Cardiac septum (tissue), 1 donor: ENCODE results near the gene LGMN. TPM values are rescaled to one million over a fixed set of nuclear protein-coding genes. Genes with fewer than 3 reads are reported as not detected.
"Not testable (repeated sequence)": the region's sequence is repeated elsewhere in the genome, so short reads cannot be mapped to it uniquely, and the experiment has no call there.

ENCODE experiments used
- DNase-seq: peaks from one replicate; pipeline ENCODE4 v3.0.0-alpha.2; 2020; ENCODE audit warnings: low spot score
- intact Hi-C: fragments of 100-400 bp; cut with DNase I; formaldehyde crosslinking; loops from one replicate; pipeline ENCODE4 v1.14.0; 2022
- total RNA-seq: library from RNA; stranded (reverse); fragmentation: NEBNext Ultra II Directional; extraction: Animal tissue kit (Norgen Biotek cat#: 25700); gene quantifications from one replicate; pipeline ENCODE4 v1.2.1, GENCODE V29; 2021
- donor health status: DM: no; HTN: no; CAD: no.

Gene LGMN
- total RNA-seq, 1 donor from 2014 or later: 81.8 TPM

DNA sequence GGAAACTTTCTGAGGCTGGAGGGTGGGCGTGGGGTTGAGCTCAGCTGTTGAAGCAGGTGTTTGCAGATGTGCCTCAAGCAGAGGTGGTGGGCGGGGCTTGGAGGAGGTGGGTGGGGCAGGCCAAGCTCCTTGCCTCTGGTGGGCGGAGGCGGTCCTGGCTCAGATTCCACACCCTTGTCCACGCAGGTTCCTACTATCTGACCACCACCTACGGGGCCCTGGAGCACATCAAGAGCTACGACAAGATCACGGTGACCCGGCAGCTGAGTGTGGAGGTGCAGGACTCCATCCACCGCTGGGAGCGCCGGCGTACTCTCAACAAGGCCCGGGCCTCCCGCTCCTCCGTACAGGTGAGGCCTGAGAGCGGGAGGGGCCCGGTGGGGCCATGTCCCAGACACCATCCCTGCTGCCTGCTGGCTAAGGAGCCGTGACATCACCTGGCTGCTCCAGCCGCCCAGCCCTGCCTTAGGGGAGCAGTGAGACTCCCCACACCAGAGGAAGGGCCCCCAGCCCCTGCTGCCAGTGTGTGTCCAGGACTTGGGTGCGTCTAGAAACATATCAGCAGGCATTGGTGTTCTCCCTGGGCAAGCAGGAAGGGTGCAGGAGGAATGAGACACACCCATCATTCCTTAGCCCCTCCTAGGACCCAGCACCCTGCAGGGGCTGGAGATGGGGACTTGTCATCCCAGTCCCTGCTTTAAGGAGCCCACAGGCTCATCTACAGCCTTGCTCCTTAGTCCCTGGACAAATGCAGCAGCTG is 63.4 kb downstream of the LGMN start:
- no peak for DNase-seq
- intact Hi-C loops: loop anchor here (5.0 to 10.0 kb wide), 3 partner anchors 230 to 563 kb away; partner anchors contain the start of genes CPSF2 and NDUFB1

DNA sequence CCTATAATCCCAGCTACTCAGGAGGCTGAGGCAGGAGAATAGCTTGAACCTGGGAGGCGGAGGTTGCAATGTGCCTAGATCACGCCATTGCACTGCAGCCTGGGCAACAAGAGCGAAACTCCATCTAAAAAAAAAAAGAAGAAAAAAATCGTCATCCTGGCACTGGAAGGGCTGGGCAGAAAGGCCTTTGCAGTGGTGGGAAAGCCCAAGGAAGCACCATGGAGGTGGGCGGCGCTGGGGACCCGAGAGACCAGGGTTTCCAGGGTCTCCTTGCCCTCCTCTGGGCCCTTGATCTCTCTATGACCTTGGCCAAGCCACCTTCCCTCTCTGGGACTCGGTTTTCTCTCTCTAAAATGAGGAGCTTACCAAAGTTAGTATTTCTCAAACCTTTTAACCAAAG is 65.4 kb downstream of the LGMN start:
- DNase-seq: no peak
- intact Hi-C loops: loop anchor here (5.0 to 10.0 kb wide), 3 partner anchors 228 to 561 kb away; partner anchors contain the start of genes CPSF2 and NDUFB1

DNA sequence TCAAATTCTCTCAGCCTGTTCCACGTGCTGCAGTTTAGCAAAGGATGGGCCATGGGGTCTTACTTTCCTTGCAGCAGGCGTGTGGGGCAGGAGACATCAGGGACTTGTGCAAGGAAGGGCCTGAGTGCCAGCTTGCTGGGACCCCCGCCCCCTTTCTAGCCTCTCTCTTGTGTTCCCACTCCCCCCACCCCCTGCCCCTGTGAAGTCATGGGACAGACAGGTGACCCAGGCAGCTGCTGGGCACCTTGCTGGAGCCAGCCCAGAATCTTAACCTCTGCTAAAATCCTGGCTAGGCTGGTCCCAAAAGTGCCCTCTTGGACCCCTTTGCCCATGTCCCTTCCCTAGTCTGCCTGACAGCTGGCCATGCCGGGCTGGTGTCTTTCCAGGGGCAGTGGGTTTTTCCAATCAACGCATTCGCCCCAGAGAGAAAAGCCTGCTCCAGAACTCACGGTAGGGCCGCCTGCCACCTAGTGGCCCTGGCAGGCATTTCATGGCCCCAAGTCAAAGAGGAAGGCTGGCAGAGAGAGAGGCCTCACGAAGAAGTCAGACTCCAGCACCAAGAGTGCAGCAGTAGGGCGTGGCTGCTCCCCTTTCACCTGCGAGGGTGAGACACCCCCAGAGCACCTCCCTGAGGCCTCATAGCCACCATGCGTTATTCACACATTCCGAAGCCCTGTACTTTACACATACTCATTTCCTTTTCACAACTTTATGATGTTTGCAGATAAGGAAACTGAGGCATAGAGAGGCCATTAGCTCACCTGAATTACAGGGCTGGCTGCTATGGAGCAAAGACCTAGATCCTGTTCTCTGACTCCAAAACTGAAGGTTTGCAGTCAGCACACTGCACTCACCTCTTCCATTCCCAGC is 67.4 kb downstream of the LGMN start:
- intact Hi-C loops: loop anchor here (5.0 to 10.0 kb wide), 3 partner anchors 226 to 559 kb away; partner anchors contain the start of genes CPSF2 and NDUFB1

DNA sequence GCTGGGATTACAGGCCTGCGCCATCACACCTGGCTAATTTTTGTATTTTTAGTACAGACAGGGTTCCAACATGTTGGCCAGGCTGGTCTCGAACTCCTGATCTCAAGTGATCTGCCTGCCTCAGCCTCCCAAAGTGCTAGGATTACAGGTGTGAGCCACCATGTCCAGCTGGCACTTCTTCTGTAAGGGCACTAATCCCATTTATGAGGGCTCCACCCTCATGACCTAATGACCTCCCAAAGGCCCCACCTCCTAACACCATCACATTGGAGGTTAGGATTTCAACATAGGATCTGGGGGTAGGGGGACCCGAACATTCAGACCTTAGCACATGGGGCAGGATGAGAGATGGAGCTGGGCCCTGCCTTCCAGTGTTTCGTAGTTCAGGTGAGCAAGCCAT is 68.1 kb downstream of the LGMN start:
- intact Hi-C loops: loop anchor here (5.0 to 10.0 kb wide), 3 partner anchors 226 to 558 kb away; partner anchors contain the start of genes CPSF2 and NDUFB1
- not testable (repeated sequence) for DNase-seq

More for the DNA sequence above, 67.4 kb downstream of the LGMN start:
- DNase-seq: peak; percentile 90

DNA sequence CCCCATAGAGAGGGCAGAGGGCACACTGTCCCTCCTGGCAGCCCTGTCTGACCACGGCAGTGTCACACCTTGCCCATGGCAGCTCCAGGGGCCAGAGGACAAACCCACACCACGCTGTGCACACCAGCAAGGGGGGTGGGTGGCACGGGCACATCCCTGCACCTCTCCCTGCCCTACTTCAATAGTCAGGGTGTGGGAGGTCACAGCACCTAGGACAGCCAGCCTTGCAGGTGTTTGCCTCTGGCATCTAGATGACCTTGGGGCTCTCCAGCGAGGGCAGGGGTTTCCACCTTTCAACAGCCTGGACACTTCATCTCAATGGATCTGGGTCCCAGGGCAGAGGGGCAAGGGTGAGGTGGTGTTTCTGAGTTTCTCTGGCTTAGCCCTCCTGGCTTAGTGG is 69.2 kb downstream of the LGMN start:
- no peak for DNase-seq
- intact Hi-C loops: no loop called here

DNA sequence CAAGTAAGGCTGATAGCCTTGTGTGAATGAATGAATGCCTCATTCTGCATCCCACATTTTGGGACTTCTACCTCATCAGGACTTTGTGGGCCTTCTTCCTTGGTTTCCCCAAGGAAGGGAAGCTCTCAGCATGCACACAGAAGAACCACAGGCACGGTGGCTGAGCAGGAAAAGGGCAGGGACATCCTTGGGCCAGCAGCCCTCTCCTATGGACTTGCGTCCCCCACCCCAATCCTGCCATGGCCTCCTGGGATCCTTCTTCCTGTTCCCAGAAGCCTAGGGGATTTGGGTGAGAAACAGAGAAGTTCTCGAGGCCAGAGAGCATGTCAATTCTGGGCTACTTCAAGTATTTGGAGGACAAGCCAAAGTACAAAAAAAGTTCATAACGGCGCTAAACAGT is 69.7 kb downstream of the LGMN start:
- no peak for DNase-seq
- intact Hi-C loops: no loop called here

DNA sequence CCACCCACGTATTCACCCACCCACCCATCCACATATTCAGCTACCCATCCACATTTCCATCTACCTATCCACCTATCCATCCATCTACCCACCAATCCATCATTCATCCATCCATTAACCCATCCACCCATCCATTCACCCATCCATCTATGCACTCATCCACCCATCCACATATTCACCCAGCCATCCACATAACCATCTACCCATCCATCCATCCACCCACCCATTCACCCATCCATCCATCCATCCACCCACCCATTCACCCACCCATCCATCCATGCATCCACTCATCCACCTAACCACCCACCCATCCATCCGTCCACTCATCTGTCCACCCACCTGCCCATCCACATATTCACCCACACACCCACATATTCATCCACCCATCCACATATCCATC is 70.5 kb downstream of the LGMN start:
- peak; percentile 41 for DNase-seq
- intact Hi-C loops: no loop called here

DNA sequence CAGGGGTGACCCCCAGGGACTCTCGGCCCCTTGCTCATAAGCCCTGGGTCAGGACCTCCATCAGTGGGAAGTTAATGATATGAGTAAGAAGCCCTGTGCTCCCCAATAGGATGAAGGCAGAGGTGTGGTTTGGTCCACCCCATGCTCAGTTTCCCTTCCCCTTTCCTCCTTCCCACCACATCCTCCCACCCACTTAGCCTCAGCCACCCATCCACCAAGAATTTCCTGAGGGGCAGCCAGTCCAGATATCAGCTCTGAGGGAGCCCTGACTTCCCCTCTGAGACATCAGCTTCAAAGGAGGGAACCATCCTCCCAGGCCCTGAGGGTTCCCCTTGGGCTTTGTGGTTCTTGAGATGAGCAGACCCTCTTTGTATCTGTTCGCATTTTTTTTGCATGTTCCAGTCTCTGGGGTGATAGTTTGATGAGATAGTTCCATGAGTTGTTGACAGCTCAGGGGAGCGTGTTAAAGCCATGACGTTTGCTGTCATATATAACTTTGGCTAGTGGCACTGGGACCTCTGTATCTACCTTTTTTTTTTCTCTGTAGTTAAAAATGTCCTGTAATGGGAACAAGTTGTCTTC is 71.2 kb downstream of the LGMN start:
- intact Hi-C loops: no loop called here

DNA sequence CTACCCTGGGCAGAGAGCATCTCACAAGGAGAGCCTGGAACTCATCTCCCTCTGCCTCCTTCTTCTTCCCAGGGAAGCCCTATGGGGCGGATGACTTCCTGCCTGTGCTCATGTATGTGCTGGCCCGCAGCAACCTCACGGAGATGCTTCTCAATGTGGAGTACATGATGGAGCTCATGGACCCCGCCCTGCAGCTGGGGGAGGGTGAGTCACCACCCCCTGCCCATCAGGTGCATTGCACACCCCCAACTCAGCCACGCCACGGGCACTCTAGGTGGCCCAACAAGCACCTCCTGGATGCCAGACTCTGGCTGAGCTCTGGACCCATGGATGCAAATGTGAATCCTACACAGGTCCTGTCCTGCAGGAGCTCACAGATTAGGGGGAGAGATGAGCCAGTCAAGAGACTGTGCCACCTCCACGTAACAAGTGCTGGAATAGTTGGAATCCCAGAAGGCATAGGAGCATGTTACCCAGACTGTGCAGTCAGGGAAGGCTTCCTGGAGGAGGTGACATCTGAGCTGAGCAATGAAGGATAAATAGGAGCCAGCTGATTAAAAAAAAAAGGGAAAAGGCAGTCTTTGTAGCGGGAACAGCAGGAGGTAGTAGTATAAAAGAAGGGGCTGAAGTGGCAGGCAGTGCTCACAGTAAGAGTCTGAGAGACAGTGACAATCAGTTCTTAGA is 71.9 kb downstream of the LGMN start:
- DNase-seq: peak; percentile 55
- intact Hi-C loops: no loop called here

More for the DNA sequence above, 71.2 kb downstream of the LGMN start:
- no peak for DNase-seq

DNA sequence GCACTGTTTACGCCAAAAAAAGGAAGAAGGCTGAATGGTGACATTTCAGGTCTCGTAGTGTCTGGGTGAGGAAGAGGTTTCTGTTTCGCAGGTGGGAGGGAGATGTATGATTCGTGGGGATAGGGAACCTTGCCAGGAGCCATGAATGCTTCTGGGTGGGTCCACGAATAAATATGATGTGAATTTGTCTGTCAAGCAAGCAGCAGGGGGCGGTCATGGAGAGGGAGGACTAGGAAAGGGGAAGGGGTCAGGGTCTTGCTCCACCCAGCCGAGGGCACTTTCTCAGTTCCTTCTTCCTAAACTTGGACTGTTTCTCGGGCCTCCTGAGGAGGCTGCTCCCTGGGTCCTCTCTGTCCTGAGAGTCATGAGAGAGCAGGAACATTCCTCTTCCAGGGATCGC is 72.5 kb downstream of the LGMN start:
- DNase-seq: peak; percentile 73
- intact Hi-C loops: no loop called here

DNA sequence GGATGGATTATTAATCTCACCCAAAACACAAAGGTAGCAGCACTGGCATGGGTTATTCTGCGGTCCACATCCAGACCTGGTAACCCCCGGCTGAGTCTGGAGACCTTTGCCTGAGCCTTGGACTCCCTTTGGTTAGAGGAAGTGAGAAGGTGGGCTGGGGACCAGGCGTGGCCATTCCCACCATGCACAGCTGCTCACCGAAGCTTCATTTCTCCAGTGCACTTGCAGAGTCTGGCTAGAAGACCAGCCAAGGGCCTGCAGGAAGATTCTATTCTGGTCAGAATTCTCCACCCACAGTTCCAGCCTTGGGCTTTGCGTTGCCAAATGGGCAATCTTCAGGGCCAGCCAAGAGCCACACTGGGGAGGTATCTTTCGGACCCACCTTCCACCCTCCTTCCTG is 73.0 kb downstream of the LGMN start:
- peak; percentile 10 for DNase-seq
- intact Hi-C loops: no loop called here

DNA sequence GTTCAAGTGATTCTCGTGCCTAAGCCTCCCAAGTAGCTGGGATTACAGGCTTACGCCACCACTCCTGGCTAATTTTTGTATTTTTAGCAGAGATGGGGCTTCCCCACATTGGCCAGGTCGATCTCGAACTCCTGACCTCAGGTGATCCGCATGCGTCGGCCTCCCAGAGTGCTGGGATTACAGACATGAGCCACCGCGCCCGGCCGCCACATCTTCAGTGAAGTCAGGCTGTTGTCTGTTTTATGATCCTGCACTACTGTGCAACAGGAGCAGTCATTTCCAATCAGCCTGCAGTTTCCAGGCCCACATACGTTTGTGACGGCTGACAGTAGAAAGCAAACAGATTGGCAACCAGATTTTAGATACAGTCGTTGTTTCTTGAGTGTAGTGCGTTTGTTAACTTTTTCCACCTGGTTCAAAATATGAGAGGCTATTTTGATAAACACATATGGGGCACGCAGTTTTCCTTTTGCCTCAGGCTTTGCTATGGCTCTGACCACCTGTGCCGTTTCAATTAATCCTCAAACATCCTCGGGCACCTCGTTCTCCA is 74.8 kb downstream of the LGMN start:
- no peak for DNase-seq
- intact Hi-C loops: no loop called here

DNA sequence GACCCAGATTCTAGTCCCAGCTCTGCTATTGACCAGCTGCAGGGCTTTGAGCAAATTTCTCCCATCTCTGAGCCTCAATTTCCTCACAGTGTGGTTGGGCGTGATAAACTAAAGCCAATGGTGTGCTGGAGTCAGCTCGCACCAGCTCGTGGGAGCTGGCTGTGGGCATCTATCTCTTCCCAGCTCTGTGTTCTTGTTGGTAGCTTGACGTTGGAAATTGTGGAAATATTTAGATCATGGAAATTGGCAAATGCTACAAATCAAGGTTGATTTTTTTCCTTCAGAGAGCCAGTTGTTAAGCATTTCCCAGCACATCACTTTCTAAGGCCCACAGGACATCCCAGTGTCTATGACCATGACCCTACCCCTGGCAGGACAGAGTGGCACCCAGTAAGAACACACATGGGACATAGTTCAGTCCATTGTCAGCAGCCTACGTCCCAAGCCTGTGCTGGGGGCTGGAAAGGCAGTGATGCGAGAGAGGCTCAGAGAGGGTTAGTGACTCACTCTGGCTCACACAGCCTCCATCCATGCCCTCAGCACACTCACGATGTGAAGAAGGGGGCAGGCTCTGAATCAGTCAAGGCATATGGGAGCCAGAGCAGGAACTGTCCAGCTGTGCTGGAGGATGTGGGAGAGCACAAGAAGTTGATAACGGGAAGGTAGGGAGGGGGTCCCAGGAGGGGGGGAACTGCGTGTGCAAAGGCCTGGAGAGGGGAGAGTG is 77.6 kb downstream of the LGMN start:
- intact Hi-C loops: no loop called here
- no peak for DNase-seq

DNA sequence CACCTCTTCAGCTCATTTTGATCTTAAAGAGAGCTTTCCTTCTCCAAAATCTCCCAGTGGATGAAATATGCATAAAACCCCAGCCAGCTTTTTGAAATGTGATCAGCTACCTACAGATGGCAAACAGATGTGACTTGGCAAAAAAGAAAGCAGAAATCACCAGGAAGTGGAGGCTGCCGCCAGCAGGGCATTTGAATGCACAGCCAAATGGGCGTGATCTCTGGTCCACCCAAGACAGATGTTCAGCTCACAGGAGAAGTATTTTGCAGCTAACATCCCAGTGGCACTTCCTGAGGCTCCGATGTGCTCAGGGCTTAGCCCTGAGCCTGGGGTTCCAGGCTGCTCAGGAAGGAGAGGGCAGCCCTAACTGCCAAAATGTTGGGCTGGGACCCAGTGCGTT is 78.3 kb downstream of the LGMN start:
- DNase-seq: no peak
- intact Hi-C loops: no loop called here

DNA sequence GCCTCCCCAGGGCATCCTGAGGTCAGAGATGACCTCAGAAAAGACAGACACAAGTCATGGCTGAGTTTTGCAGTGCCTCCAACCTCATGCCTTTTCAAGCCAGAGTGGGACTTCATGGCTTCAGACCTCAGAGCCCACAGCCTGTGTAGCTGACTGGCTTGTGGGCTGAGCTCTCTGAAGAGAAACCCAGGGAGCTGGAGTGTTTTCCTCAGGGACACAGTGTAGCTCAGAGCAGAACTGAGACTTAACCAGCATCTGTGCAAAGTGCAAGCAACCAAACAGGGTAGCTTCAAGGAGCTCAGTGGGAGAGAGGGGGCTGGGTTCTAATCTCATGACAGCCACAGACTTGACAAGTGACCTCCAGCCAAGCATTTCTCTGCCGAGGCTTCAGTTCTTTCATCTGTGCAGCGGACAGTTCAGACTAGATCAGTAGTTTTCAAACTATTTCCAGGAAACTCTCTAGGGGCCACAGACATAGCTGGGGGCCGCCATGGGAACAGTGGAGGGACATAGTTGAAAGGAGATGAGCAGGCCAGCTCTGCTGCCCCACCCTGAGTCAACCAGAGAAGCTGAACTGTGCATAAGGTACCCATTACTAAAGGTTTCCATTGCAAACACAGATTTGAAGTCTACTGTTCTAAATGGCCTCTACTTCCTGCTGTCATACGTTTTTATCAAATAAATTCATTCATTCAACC is 80.0 kb downstream of the LGMN start:
- intact Hi-C loops: no loop called here
- no peak for DNase-seq

DNA sequence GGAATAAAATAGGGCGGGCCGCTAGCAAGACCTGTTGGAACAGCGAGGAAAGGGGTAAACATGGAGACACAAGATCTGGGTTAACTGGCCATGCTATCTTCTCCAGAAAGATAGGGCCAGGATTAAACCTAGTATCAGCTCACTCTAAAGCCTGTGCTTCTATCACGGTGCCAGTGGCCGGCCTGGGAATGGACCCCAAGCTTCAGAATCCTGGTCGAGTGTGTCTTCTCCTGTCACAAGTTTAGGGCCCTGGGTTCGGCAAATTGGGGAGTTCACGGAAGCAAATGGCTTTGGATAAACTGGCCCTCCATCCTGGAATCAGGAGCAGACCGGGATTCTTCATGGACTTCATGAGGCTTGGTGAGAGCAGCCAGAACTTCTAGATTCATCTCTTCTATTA is 82.2 kb downstream of the LGMN start:
- DNase-seq: no peak
- intact Hi-C loops: no loop called here

DNA sequence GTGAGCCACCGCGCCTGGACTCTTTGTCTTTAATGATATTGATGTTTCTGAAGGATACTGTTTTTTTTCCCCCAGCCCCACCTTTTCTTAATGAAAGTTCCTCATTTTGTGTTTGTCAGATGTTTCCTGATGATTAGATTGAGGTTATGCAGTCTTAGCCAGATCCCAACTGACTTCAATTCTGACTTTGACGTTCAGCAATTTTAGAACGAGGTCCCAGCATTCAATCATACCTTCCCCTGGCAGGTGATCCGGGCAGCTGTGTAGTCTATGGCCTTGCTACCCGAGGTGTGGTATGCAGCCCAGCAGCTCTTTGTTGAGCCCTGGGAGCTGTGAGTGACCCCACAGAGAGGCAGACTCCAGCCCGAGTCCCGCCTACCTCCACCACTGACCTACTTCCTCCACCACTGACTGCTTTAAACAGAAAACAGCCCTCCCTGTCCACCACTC is 82.7 kb downstream of the LGMN start:
- intact Hi-C loops: no loop called here
- no peak for DNase-seq

DNA sequence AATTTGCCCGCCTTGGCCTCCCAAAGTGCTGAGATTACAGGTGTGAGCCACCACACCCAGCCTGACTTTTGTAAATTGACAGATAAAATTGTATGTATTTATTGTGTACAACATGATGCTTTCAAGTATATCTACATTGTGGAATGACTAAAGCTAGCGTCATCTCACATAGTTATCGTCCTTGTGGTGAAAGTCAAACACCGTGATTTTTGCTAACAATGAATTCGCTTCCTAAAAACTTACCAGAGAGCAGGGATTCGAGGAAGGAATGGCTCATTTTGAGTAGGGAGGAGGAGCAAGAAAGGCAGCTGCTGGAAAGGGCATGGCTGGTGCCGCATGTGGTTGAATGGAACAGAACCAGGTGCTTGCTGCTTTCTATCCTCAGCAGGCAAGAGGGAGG is 85.4 kb downstream of the LGMN start:
- DNase-seq: no peak
- intact Hi-C loops: no loop called here
